K562 (cell line): ENCODE measurements around the gene BCAS3. TPM values are rescaled to one million over a fixed set of nuclear protein-coding genes. Genes with fewer than 3 reads are reported as not detected.

Source experiments
- ATAC-seq: fragments of 200-7000 bp; cut with Tn5 transposase; 3 replicates; pipeline ENCODE4 v1.9.1; 2020; ENCODE audit warnings: moderate library complexity
- BruUV-seq: library from RNA; stranded (reverse); fragments of 400-500 nt; replicated peaks from 2 replicates; lab custom pipeline; 2021; lab: Mats Ljungman, UMichigan
- CTCF ChIA-PET: fragments of 300-600 bp; formaldehyde crosslinking; extraction: SDS; loops from one replicate; lab custom pipeline; 2021; ENCODE audit warnings: low intra/inter-chr PET ratio; lab: Yijun Ruan, JAX
- POLR2A ChIA-PET: fragments of 300-600, 350-650 bp; sonication (Branson Sonifier 250); formaldehyde crosslinking; extraction: SDS; loops from one replicate; lab custom pipeline; 2021; ENCODE audit warnings: antibody characterized with exemption, inconsistent platforms; lab: Yijun Ruan, JAX
- DNase-seq, 4 experiments: peaks; one replicate each; pipeline versions ENCODE4 v3.0.0 to v3.0.0-alpha.2; 2011 to 2018; ENCODE audit warnings: low spot score in 3 of 4, mixed read lengths in 3 of 4; ENCODE audit errors: extremely low read depth in 1 of 4
- FAIRE-seq: peaks from 2 replicates; lab custom pipeline; 2011; peaks lifted over from hg19 to GRCh38; lab: Jason Lieb, UNC
- H2AFZ ChIP-seq: 2 replicates; pipeline ENCODE4 v1.6.0; 2011; ENCODE audit warnings: low read depth, low read length, control low read depth, inconsistent platforms
- H3K27ac ChIP-seq: fragments of 200-600 bp; 3 replicates; pipeline ENCODE4 v1.8.0; 2011; ENCODE audit warnings: low read depth, mild to moderate bottlenecking, control low read depth, inconsistent platforms, low read length, moderate library complexity, mixed read lengths; ENCODE audit errors: extremely low read depth
- H3K27me3 ChIP-seq, 2 experiments: fragments of 300-600 bp in 1 of 2; 2 replicates in 1 of 2; 3 replicates in 1 of 2; pipeline versions ENCODE4 v1.6.0 to v1.8.0; 2011; ENCODE audit warnings: inconsistent platforms in 2 of 2, low read length in 2 of 2, mild to moderate bottlenecking in 1 of 2, mixed read lengths in 1 of 2, moderate library complexity in 1 of 2; ENCODE audit not compliant: control insufficient read depth in 2 of 2, insufficient read depth in 2 of 2
- H3K36me3 ChIP-seq: fragments of 300-600 bp; 3 replicates; pipeline ENCODE4 v1.8.0; 2011; ENCODE audit warnings: mild to moderate bottlenecking, low read length, inconsistent platforms; ENCODE audit not compliant: control insufficient read depth, insufficient read depth
- H3K4me1 ChIP-seq, 2 experiments: fragments of 200-600 bp in 1 of 2; replicated peaks in 1 of 2; 2 replicates in 1 of 2; 3 replicates in 1 of 2; pipeline versions ENCODE4 v1.5.1 to v1.8.0; 2011; ENCODE audit warnings: inconsistent platforms in 2 of 2, low read length in 2 of 2, mild to moderate bottlenecking in 1 of 2, mixed read lengths in 1 of 2, moderate library complexity in 1 of 2; ENCODE audit not compliant: control insufficient read depth in 2 of 2, insufficient read depth in 2 of 2
- H3K4me2 ChIP-seq: 2 replicates; pipeline ENCODE4 v1.6.1; 2011; ENCODE audit warnings: low read length, control low read depth, inconsistent platforms, mixed read lengths; ENCODE audit not compliant: insufficient read depth
- H3K4me3 ChIP-seq: fragments of 200-600 bp; sonication (generic), shearing (Covaris generic); 2 replicates; pipeline ENCODE4 v1.5.1; 2016; ENCODE audit warnings: control low read depth, inconsistent platforms
- H3K79me2 ChIP-seq: fragments of 200-600 bp; 3 replicates; pipeline ENCODE4 v1.8.0; 2011; ENCODE audit warnings: low read length, inconsistent platforms; ENCODE audit not compliant: control insufficient read depth, insufficient read depth
- H3K9ac ChIP-seq, 2 experiments: 2 replicates each; pipeline versions ENCODE4 v1.6.0 to v1.6.1; 2011; ENCODE audit warnings: low read depth in 2 of 2, low read length in 2 of 2, control low read depth in 1 of 2, inconsistent platforms in 1 of 2, mild to moderate bottlenecking in 1 of 2, mixed read lengths in 1 of 2; ENCODE audit not compliant: insufficient read depth in 1 of 2
- H3K9me1 ChIP-seq: one replicate; pipeline ENCODE4 v1.6.0; 2011; ENCODE audit warnings: inconsistent platforms, mild to moderate bottlenecking, low read length, moderate library complexity; ENCODE audit not compliant: control insufficient read depth, insufficient read depth
- H3K9me3 ChIP-seq: replicated peaks from 2 replicates; pipeline ENCODE4 v1.5.1; 2011; ENCODE audit warnings: low read depth, low read length, inconsistent platforms; ENCODE audit not compliant: control insufficient read depth, insufficient read depth
- H4K20me1 ChIP-seq: replicated peaks from 2 replicates; pipeline ENCODE4 v1.6.1; 2011; ENCODE audit warnings: low read length, inconsistent platforms, mixed read lengths; ENCODE audit not compliant: control insufficient read depth, insufficient read depth
- AFF4 ChIP-seq: sonication (generic); formaldehyde crosslinking; IDR thresholded peaks from 2 replicates; pipeline ENCODE4 v1.8.0; 2023; ENCODE audit warnings: mild to moderate bottlenecking, missing genetic modification reagents
- GATAD2A ChIP-seq: fragments of 450-650 bp; IDR thresholded peaks from 2 replicates; pipeline ENCODE4 v1.6.1; 2017
- GTF2F1 ChIP-seq: IDR thresholded peaks from 2 replicates; pipeline ENCODE4 v1.6.1; 2011; ENCODE audit warnings: low read depth, low read length, improper control_type of control experiment
- HLTF ChIP-seq: fragments of 450-650 bp; IDR thresholded peaks from 2 replicates; pipeline ENCODE4 v1.6.1; 2016
- NFYB ChIP-seq: IDR thresholded peaks from 2 replicates; pipeline ENCODE4 v1.6.1; 2011; ENCODE audit warnings: mild to moderate bottlenecking, moderate library complexity; ENCODE audit not compliant: insufficient read length; ENCODE audit errors: extremely low read depth
- NUFIP1 ChIP-seq: fragments of 450-650 bp; IDR thresholded peaks from 2 replicates; pipeline ENCODE4 v1.6.1; 2018; ENCODE audit not compliant: partially characterized antibody
- ZBTB8A ChIP-seq: fragments of 450-650 bp; IDR thresholded peaks from 2 replicates; pipeline ENCODE4 v1.6.1; 2018; ENCODE audit warnings: mild to moderate bottlenecking, moderate library complexity; ENCODE audit not compliant: partially characterized antibody
- WGBS: fragments of 100-300 bp; shearing (Covaris generic); methylation state at CpG from one replicate; pipeline ENCODE4 v1.1.6; 2016; ENCODE audit warnings: low coverage, mixed read lengths; ENCODE audit not compliant: insufficient coverage; ENCODE audit errors: missing lambda C conversion rate; 5-methylcytosine and 5-hydroxymethylcytosine counted together
- in situ Hi-C: fragments of 300-500 bp; cut with MboI; formaldehyde crosslinking; loops from 4 replicates; pipeline ENCODE4 v1.15.0; 2018; ENCODE audit warnings: inconsistent platforms, mixed read lengths
- intact Hi-C: fragments of 100-400 bp; cut with micrococcal nuclease; formaldehyde crosslinking; loops from 2 replicates; pipeline ENCODE4 v1.14.2; 2022
- polyA plus RNA-seq, 8 experiments: library from polyadenylated mRNA; depleted of rRNA in 4 of 8; stranded (reverse) in 5 of 8; unstranded in 3 of 8; fragments of >200 nt; fragmentation: Nextera tagmentation in 2 of 8; fragmentation: Illumina TruSeq in 1 of 8; extraction: Ambion mirVana in 2 of 8; extraction: Trizol in 1 of 8; gene quantifications; 2 replicates each; pipeline versions ENCODE4 v1.2.1 to v1.2.3, GENCODE V29; 2011 to 2014; ENCODE audit warnings: inconsistent platforms in 1 of 8, missing spikeins in 1 of 8
- total RNA-seq, 7 experiments: library from RNA; depleted of rRNA in 6 of 7; stranded (reverse); fragments of >200 nt in 6 of 7; fragmentation: Illumina TruSeq in 2 of 7; extraction: Trizol in 2 of 7; gene quantifications; 2 replicates each; pipeline versions ENCODE4 v1.2.1 to v1.2.3, GENCODE V29; 2011 to 2021; ENCODE audit warnings: low replicate concordance in 1 of 7
- TF ChIP-seq, protein P1 (sequence below), 3 experiments: fragments of 200-800 bp in 1 of 3; fragments of 250-450 bp in 1 of 3; fragments of 450-650 bp in 1 of 3; sonication (Bioruptor Pico) in 1 of 3; sonication (Bioruptor generic) in 1 of 3; formaldehyde crosslinking in 1 of 3; IDR thresholded peaks; 2 replicates each; pipeline versions ENCODE4 v1.6.1 to v1.8.0; 2016 to 2022; ENCODE audit warnings: mild to moderate bottlenecking in 2 of 3, missing genetic modification characterization in 2 of 3, missing compliant biosample characterization in 1 of 3, moderate library complexity in 1 of 3

Gene BCAS3
- total and polyA plus RNA-seq, 9 of the 15 experiments (the other 6 are each of a cell fraction or from before 2014, with no cell fraction given): 1.9 to 5.5 (median 3.5) TPM

DNA sequence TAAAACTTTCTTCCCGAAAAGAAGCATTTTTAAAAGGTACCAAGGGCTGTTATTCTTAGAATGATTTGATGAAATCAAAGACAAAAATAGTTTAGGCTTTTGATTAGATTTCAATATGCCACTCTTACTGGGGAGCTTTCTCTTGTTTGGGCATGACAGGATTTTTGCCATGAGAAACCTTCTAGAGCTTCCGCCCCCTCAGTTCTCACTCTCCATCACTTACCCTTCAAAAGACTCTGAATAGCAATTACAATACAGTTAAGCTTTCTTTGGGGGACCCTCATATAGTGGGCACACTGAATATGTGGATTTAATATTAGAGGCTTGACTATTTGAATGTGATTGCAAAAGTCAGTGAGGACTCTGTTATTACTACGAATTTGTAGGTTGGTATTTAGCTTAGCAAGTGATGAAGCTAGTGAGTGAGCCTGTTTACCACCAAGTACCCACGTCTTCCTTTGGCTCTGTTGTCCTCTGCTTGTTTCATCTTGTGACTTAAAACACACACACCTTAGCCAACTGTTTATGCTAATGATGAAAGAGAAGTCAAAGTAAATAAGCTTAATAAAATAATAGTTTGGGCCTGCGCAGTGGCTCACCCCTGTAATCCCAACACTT, 563.3 kb downstream of the BCAS3 start:
- no peaks in the 10 kb centered on the region for H3K9me1 ChIP-seq
- H3K27me3 ChIP-seq: no peaks in the 10 kb centered on the region; a peak in 2 of 5 replicates
- in situ Hi-C loops: no loop called here
- no peaks in the 10 kb centered on the region for H3K4me1 ChIP-seq
- intact Hi-C loops: no loop called here
- POLR2A ChIA-PET: interaction anchor here (0.6 to 0.9 kb wide), 3 partner anchors 10 to 737 kb away, joined by 3 to 6 read pairs (median 3); no protein-coding TSS in a partner anchor
- BruUV-seq: no TSS peak
- TF ChIP-seq HLTF: no peak
- TF ChIP-seq ZBTB8A: no peak
- TF ChIP-seq, protein P1, sequence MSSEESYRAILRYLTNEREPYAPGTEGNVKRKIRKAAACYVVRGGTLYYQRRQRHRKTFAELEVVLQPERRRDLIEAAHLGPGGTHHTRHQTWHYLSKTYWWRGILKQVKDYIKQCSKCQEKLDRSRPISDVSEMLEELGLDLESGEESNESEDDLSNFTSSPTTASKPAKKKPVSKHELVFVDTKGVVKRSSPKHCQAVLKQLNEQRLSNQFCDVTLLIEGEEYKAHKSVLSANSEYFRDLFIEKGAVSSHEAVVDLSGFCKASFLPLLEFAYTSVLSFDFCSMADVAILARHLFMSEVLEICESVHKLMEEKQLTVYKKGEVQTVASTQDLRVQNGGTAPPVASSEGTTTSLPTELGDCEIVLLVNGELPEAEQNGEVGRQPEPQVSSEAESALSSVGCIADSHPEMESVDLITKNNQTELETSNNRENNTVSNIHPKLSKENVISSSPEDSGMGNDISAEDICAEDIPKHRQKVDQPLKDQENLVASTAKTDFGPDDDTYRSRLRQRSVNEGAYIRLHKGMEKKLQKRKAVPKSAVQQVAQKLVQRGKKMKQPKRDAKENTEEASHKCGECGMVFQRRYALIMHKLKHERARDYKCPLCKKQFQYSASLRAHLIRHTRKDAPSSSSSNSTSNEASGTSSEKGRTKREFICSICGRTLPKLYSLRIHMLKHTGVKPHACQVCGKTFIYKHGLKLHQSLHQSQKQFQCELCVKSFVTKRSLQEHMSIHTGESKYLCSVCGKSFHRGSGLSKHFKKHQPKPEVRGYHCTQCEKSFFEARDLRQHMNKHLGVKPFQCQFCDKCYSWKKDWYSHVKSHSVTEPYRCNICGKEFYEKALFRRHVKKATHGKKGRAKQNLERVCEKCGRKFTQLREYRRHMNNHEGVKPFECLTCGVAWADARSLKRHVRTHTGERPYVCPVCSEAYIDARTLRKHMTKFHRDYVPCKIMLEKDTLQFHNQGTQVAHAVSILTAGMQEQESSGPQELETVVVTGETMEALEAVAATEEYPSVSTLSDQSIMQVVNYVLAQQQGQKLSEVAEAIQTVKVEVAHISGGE (CRISPR knock-in tag; IDR thresholded peaks at IDR 0.05): peak in 1 of 3 experiments; percentile 57; a peak in 2 of 6 replicates
- TF ChIP-seq NFYB: no peak
- TF ChIP-seq GTF2F1: no peak
- TF ChIP-seq GATAD2A: no peak
- no peak for TF ChIP-seq NUFIP1
- no peak for TF ChIP-seq AFF4 (CRISPR knock-in tag)
- TF ChIP-seq, all 486 proteins: peak for 1
- no peak for FAIRE-seq
- ATAC-seq: no peak
- CTCF ChIA-PET: no interaction called here
- Histone ChIP-seq H3K27ac (no peak overlapping the region), H3K4me3 (no peak overlapping the region), H4K20me1 (no peaks in the 10 kb centered on the region), H3K4me2 (no peak overlapping the region), H2AFZ (no peak overlapping the region), H3K9me3 (0 out of 2 replicates have a peak, but pooled peaks cover 1% of the 10 kb centered on the region), H3K79me2 (no peaks in the 10 kb centered on the region), H3K36me3 (no peaks in the 10 kb centered on the region), H3K9ac (no peak overlapping the region)
- WGBS: 2% methylated on average over 5 of the region's 5 CpGs
- DNase-seq: no peak
